Immature natural killer cell (primary cell): ENCODE measurements around the gene NADK2. TPM values are rescaled to one million over a fixed set of nuclear protein-coding genes. Genes with fewer than 3 reads are reported as not detected.
"Not testable (repeated sequence)": the region's sequence is repeated elsewhere in the genome, so short reads cannot be mapped to it uniquely, and the experiment has no call there.

Experiments
- DNase-seq, 3 donors: peaks; one replicate each; pipeline ENCODE4 v3.0.0; 2022; ENCODE audit warnings: mixed read lengths in 1 of 3
- H3K27ac Mint-ChIP-seq, 6 donors: one replicate each; pipeline ENCODE4 v1.8.0; 2020; ENCODE audit warnings: mixed read lengths in 6 of 6, mild to moderate bottlenecking in 5 of 6, inconsistent platforms in 4 of 6, moderate library complexity in 3 of 6
- H3K27me3 Mint-ChIP-seq, 3 donors: one replicate each; pipeline ENCODE4 v1.8.0; 2020 to 2021; ENCODE audit warnings: low read depth in 3 of 3, mild to moderate bottlenecking in 3 of 3, mixed read lengths in 3 of 3, moderate library complexity in 3 of 3, inconsistent platforms in 1 of 3
- H3K36me3 Mint-ChIP-seq, 3 donors: one replicate each; pipeline ENCODE4 v1.8.0; 2020; ENCODE audit warnings: mixed read lengths in 3 of 3, inconsistent platforms in 2 of 3, mild to moderate bottlenecking in 2 of 3
- H3K4me1 Mint-ChIP-seq, 2 donors: one replicate each; pipeline ENCODE4 v1.8.0; 2020; ENCODE audit warnings: inconsistent platforms in 2 of 2, mild to moderate bottlenecking in 2 of 2, mixed read lengths in 2 of 2, moderate library complexity in 1 of 2
- H3K4me3 Mint-ChIP-seq, 5 donors: one replicate each; pipeline ENCODE4 v1.8.0; 2020; ENCODE audit warnings: mild to moderate bottlenecking in 5 of 5, mixed read lengths in 5 of 5, inconsistent platforms in 3 of 5, moderate library complexity in 3 of 5
- H3K9me3 Mint-ChIP-seq, 6 donors: one replicate each; pipeline ENCODE4 v1.8.0; 2020; ENCODE audit warnings: mild to moderate bottlenecking in 6 of 6, mixed read lengths in 6 of 6, inconsistent platforms in 4 of 6, moderate library complexity in 3 of 6
- polyA plus RNA-seq, 3 donors: library from polyadenylated mRNA; unstranded; fragments of 300-500 nt; fragmentation: Illumina TruSeq; gene quantifications; one replicate each; pipeline ENCODE4 v1.2.3, GENCODE V29; 2021

The NADK2 gene
- polyA plus RNA-seq, 3 donors from 2014 or later: 7.2 to 9.8 (median 8.0) TPM

- Mint-ChIP-seq H3K4me3 (no peak overlapping the region), H3K36me3 (peaks cover 21 to 30% (median 24%) of the 10 kb centered on the region in 3 donors), H3K27me3 (no peaks in the 10 kb centered on the region), H3K4me1 (no peaks in the 10 kb centered on the region), H3K27ac (no peak overlapping the region), H3K9me3 (no peaks in the 10 kb centered on the region)
- DNase-seq: no peak
Observed at GRCh38 chr5:36209664-36210063, 32.1 kb downstream of the NADK2 start.

GRCh38 chr5:36208786-36209185 is 32.9 kb downstream of the NADK2 start:
- Mint-ChIP-seq H3K27ac (no peak overlapping the region), H3K4me1 (no peaks in the 10 kb centered on the region)

GRCh38 chr5:36206913-36207312 is 34.8 kb downstream of the NADK2 start:
- DNase-seq: no peak
- Mint-ChIP-seq H3K4me3 (no peak overlapping the region), H3K27ac (no peak overlapping the region), H3K9me3 (no peaks in the 10 kb centered on the region), H3K36me3 (peaks cover 17 to 25% (median 23%) of the 10 kb centered on the region in 3 donors), H3K27me3 (no peaks in the 10 kb centered on the region), H3K4me1 (no peaks in the 10 kb centered on the region)

More at GRCh38 chr5:36208786-36209185, 32.9 kb downstream of the NADK2 start:
- Mint-ChIP-seq H3K4me3 (no peak overlapping the region), H3K9me3 (no peaks in the 10 kb centered on the region), H3K36me3 (peaks cover 21 to 29% (median 22%) of the 10 kb centered on the region in 3 donors), H3K27me3 (no peaks in the 10 kb centered on the region)
- DNase-seq: no peak

GRCh38 chr5:36205329-36205728 is 36.4 kb downstream of the NADK2 start:
- DNase-seq: no peak
- Mint-ChIP-seq H3K36me3 (peaks cover 17 to 26% (median 22%) of the 10 kb centered on the region in 3 donors), H3K4me3 (no peak overlapping the region), H3K27ac (no peak overlapping the region), H3K4me1 (no peaks in the 10 kb centered on the region), H3K9me3 (no peaks in the 10 kb centered on the region), H3K27me3 (no peaks in the 10 kb centered on the region)

GRCh38 chr5:36202521-36202961 is 39.2 kb downstream of the NADK2 start:
- Mint-ChIP-seq H3K27me3 (no peaks in the 10 kb centered on the region), H3K27ac (no peak overlapping the region), H3K4me1 (no peaks in the 10 kb centered on the region), H3K36me3 (peaks cover 17 to 30% (median 27%) of the 10 kb centered on the region in 3 donors), H3K4me3 (no peak overlapping the region), H3K9me3 (no peaks in the 10 kb centered on the region)
- no peak for DNase-seq

- Mint-ChIP-seq H3K36me3 (peaks cover 18 to 38% (median 32%) of the 10 kb centered on the region in 3 donors), H3K27me3 (no peaks in the 10 kb centered on the region), H3K4me1 (no peaks in the 10 kb centered on the region), H3K9me3 (no peaks in the 10 kb centered on the region), H3K4me3 (no peak overlapping the region), H3K27ac (no peak overlapping the region)
- DNase-seq: no peak
Observed at GRCh38 chr5:36200513-36200912, 41.2 kb downstream of the NADK2 start.

GRCh38 chr5:36199620-36200019 is 42.1 kb downstream of the NADK2 start:
- no peak for DNase-seq
- Mint-ChIP-seq H3K36me3 (peaks cover 12 to 37% (median 32%) of the 10 kb centered on the region in 3 donors), H3K9me3 (no peaks in the 10 kb centered on the region), H3K27ac (no peak overlapping the region), H3K4me3 (no peak overlapping the region), H3K27me3 (no peaks in the 10 kb centered on the region), H3K4me1 (no peaks in the 10 kb centered on the region)

- not testable (repeated sequence) for H3K27me3 Mint-ChIP-seq, H3K9me3 Mint-ChIP-seq, DNase-seq, H3K4me3 Mint-ChIP-seq, H3K4me1 Mint-ChIP-seq, H3K27ac Mint-ChIP-seq
- peaks cover 12 to 40% (median 32%) of the 10 kb centered on the region in 3 donors for H3K36me3 Mint-ChIP-seq
Observed at GRCh38 chr5:36198783-36199182, 42.9 kb downstream of the NADK2 start.

GRCh38 chr5:36198281-36198680 is 43.4 kb downstream of the NADK2 start:
- Mint-ChIP-seq H3K4me3 (no peak overlapping the region), H3K27me3 (no peaks in the 10 kb centered on the region), H3K4me1 (no peaks in the 10 kb centered on the region), H3K36me3 (peaks cover 12 to 40% (median 29%) of the 10 kb centered on the region in 3 donors), H3K27ac (no peak overlapping the region), H3K9me3 (no peaks in the 10 kb centered on the region)
- no peak for DNase-seq

- no peaks in the 10 kb centered on the region for H3K4me1 Mint-ChIP-seq
- no peak for DNase-seq
- H3K9me3 Mint-ChIP-seq: peaks cover 0 to 2% (median 0%) of the 10 kb centered on the region in 6 donors
- H3K27me3 Mint-ChIP-seq: no peaks in the 10 kb centered on the region
- no peak overlapping the region for H3K4me3 Mint-ChIP-seq
- H3K27ac Mint-ChIP-seq: no peak overlapping the region
- peaks cover 40 to 63% (median 44%) of the 10 kb centered on the region in 3 donors for H3K36me3 Mint-ChIP-seq
Observed at GRCh38 chr5:36193746-36194145, 48.0 kb downstream of the NADK2 start.

GRCh38 chr5:36184408-36184807 is 57.3 kb downstream of the NADK2 start:
- H3K4me3 Mint-ChIP-seq, H3K9me3 Mint-ChIP-seq, H3K27me3 Mint-ChIP-seq, H3K4me1 Mint-ChIP-seq, H3K27ac Mint-ChIP-seq, DNase-seq: not testable (repeated sequence)
- H3K36me3 Mint-ChIP-seq: peaks cover 26 to 71% (median 66%) of the 10 kb centered on the region in 3 donors

GRCh38 chr5:36181774-36182173 is 60.0 kb downstream of the NADK2 start:
- peaks cover 0 to 2% (median 0%) of the 10 kb centered on the region in 3 donors for H3K27me3 Mint-ChIP-seq
- no peaks in the 10 kb centered on the region for H3K9me3 Mint-ChIP-seq
- no peak overlapping the region for H3K4me3 Mint-ChIP-seq
- peaks cover 30 to 60% (median 53%) of the 10 kb centered on the region in 3 donors for H3K36me3 Mint-ChIP-seq
- H3K4me1 Mint-ChIP-seq: peaks cover 0 to under 1% of the 10 kb centered on the region in 2 donors
- H3K27ac Mint-ChIP-seq: peak overlapping the region in 1 of 6 donors; percentile 2
- no peak for DNase-seq

GRCh38 chr5:36180556-36181350 is 61.0 kb downstream of the NADK2 start:
- Mint-ChIP-seq H3K36me3 (peaks cover 29 to 52% (median 45%) of the 10 kb centered on the region in 3 donors), H3K27me3 (peaks cover 0 to 2% (median 0%) of the 10 kb centered on the region in 3 donors), H3K4me1 (peaks cover 0 to 1% of the 10 kb centered on the region in 2 donors), H3K4me3 (no peak overlapping the region), H3K27ac (no peak overlapping the region), H3K9me3 (no peaks in the 10 kb centered on the region)
- no peak for DNase-seq

- DNase-seq: no peak
- Mint-ChIP-seq H3K4me1 (peaks cover 0 to 1% of the 10 kb centered on the region in 2 donors), H3K27ac (no peak overlapping the region), H3K27me3 (peaks cover 0 to 2% (median 0%) of the 10 kb centered on the region in 3 donors), H3K9me3 (no peaks in the 10 kb centered on the region), H3K36me3 (peaks cover 30 to 55% (median 44%) of the 10 kb centered on the region in 3 donors), H3K4me3 (no peak overlapping the region)
Observed at GRCh38 chr5:36179950-36180349, 61.8 kb downstream of the NADK2 start.
